Suprapubic skin (tissue), 4 donors: ENCODE results near the gene ZBTB45. TPM values are rescaled to one million over a fixed set of nuclear protein-coding genes. Genes with fewer than 3 reads are reported as not detected.
A peak's percentile ranks its signal among the peaks of the same experiment; 100 is the strongest.

Source experiments
- DNase-seq, 2 donors: peaks; one replicate each; pipeline ENCODE4 v3.0.0-alpha.2; 2019; ENCODE audit warnings: low spot score in 2 of 2
- H3K27ac ChIP-seq: fragments of 200-600 bp; sonication (generic); one replicate; pipeline ENCODE4 v1.5.1; 2019
- H3K27me3 ChIP-seq: fragments of 200-600 bp; sonication (generic); one replicate; pipeline ENCODE4 v1.5.1; 2019
- H3K36me3 ChIP-seq: fragments of 200-600 bp; sonication (generic); one replicate; pipeline ENCODE4 v1.5.1; 2019
- H3K4me1 ChIP-seq: fragments of 200-600 bp; sonication (generic); one replicate; pipeline ENCODE4 v1.5.1; 2019
- H3K4me3 ChIP-seq: fragments of 200-600 bp; sonication (generic); one replicate; pipeline ENCODE4 v1.5.1; 2019; ENCODE audit warnings: mild to moderate bottlenecking
- H3K9me3 ChIP-seq: fragments of 200-600 bp; sonication (generic); one replicate; pipeline ENCODE4 v1.5.1; 2019
- EP300 ChIP-seq: sonication (generic); formaldehyde crosslinking; IDR thresholded peaks from one replicate; pipeline ENCODE4 v1.6.1; 2017; ENCODE audit warnings: antibody characterized with exemption
- POLR2A ChIP-seq, 2 donors: fragments of 450-650 bp; IDR thresholded peaks; one replicate each; pipeline ENCODE4 v1.6.1; 2017; ENCODE audit warnings: antibody characterized with exemption in 2 of 2, mild to moderate bottlenecking in 2 of 2, moderate library complexity in 2 of 2
- POLR2AphosphoS5 ChIP-seq, 3 donors: sonication (generic); formaldehyde crosslinking; IDR thresholded peaks; one replicate each; pipeline ENCODE4 v1.6.1; 2017; ENCODE audit warnings: antibody characterized with exemption in 3 of 3
- WGBS: methylation state at CpG from one replicate; pipeline ENCODE4 v1.1.5; 2018; 5-methylcytosine and 5-hydroxymethylcytosine counted together
- total RNA-seq, 4 donors: library from RNA; depleted of rRNA; stranded (reverse); fragments of >200 nt; gene quantifications; one replicate each; pipeline ENCODE4 v1.1.0, GENCODE V29; 2016
- TF ChIP-seq, protein P1 (sequence below), 2 donors: fragments of 200-600 bp in 1 of 2; fragments of 450-650 bp in 1 of 2; sonication (generic) in 1 of 2; IDR thresholded peaks; one replicate each; pipeline ENCODE4 v1.5.1; 2016 to 2019; ENCODE audit warnings: antibody characterized with exemption in 2 of 2, mild to moderate bottlenecking in 1 of 2, moderate library complexity in 1 of 2

Gene ZBTB45
- total RNA-seq, 4 donors from 2014 or later, result 6.7 to 20.7 (median 15.8) TPM

DNA sequence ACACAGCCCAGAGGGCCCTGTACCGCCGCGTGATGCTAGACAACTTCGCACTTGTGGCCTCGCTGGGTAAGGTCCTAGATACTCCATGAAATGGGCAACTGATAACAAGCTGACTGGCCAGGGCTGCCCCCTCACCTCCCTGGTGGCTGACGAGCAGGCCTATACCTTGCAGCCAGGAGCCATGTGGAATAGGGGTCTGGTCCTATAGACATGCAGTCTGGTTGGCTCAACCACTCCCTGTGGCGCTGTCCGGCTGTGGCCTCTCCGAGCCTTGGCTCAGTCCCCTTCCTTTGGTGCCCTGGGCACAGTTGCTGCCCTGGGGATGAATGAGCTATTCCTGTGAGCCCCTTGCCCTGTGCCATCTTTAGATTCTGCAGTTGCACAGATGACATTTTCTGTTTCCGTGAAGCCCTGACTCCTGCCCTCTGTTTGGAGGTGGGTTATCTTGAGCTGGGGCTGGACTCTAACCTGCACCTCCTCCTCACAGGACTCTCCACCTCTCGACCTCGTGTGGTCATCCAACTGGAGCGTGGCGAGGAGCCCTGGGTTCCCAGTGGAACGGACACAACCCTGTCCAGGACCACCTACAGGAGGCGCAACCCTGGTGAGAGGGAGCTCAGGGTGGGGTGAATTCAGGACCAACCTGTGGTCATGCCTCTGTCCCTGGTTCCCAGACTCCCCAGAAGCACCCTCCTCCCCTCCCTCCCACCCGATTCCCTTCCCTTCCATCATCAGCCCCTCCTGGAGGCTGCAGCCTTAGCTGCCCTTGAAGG is 50.2 kb downstream of the ZBTB45 start:
- no peak for DNase-seq
- Histone ChIP-seq H3K9me3 (no peaks in the 10 kb centered on the region), H3K27ac (no peak overlapping the region), H3K27me3 (no peaks in the 10 kb centered on the region), H3K4me1 (peaks cover 22% of the 10 kb centered on the region), H3K36me3 (peaks cover 44% of the 10 kb centered on the region), H3K4me3 (no peak overlapping the region)
- WGBS, result 93% methylated on average over 8 of the region's 17 CpGs
- TF ChIP-seq, protein P1, sequence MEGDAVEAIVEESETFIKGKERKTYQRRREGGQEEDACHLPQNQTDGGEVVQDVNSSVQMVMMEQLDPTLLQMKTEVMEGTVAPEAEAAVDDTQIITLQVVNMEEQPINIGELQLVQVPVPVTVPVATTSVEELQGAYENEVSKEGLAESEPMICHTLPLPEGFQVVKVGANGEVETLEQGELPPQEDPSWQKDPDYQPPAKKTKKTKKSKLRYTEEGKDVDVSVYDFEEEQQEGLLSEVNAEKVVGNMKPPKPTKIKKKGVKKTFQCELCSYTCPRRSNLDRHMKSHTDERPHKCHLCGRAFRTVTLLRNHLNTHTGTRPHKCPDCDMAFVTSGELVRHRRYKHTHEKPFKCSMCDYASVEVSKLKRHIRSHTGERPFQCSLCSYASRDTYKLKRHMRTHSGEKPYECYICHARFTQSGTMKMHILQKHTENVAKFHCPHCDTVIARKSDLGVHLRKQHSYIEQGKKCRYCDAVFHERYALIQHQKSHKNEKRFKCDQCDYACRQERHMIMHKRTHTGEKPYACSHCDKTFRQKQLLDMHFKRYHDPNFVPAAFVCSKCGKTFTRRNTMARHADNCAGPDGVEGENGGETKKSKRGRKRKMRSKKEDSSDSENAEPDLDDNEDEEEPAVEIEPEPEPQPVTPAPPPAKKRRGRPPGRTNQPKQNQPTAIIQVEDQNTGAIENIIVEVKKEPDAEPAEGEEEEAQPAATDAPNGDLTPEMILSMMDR (IDR thresholded peaks at IDR 0.05), result no peak
- no peak for TF ChIP-seq POLR2A (IDR thresholded peaks at IDR 0.05)

DNA sequence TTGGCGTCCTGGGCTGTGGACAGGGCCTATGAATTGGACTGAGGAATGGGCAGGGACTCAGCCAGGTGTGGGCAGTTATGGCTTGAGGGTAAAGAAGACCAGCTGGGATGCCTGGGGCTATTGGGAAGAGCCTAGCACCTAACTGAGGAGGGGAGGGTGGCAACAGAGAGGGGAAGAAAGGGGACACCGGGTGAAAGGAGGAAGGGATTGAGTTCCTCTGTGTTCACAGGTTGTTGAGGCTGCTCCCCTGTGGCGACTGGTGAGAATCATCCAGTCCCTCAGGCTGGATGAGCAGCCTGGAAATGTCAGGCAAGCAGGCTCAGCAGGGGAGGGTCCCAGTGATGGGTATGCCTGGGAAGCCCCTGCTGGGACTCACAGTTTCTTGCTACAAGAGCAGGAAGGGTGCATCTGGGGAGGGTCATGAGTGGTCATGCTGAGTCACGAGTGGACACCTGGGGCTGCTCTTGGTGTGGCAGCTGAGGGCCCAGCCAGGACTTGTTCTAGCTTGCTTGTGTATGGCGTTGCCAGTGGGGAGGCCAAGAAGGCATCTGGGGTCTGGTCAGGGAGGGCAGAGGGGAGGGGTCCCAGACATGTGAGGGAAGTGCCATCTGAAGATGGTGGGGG is 51.3 kb downstream of the ZBTB45 start:
- peaks cover 41% of the 10 kb centered on the region for H3K36me3 ChIP-seq
- peak overlapping the region; percentile 100 for H3K4me3 ChIP-seq
- peaks cover 22% of the 10 kb centered on the region for H3K4me1 ChIP-seq
- DNase-seq, result no peak
- H3K9me3 ChIP-seq, result no peaks in the 10 kb centered on the region
- no peak overlapping the region for H3K27ac ChIP-seq
- TF ChIP-seq POLR2AphosphoS5 (IDR thresholded peaks at IDR 0.05) (no peak), EP300 (no peak), POLR2A (IDR thresholded peaks at IDR 0.05) (no peak)
- TF ChIP-seq, protein P1 (IDR thresholded peaks at IDR 0.05), result no peak
- 60% methylated on average over 5 of the region's 5 CpGs for WGBS
- no peaks in the 10 kb centered on the region for H3K27me3 ChIP-seq

DNA sequence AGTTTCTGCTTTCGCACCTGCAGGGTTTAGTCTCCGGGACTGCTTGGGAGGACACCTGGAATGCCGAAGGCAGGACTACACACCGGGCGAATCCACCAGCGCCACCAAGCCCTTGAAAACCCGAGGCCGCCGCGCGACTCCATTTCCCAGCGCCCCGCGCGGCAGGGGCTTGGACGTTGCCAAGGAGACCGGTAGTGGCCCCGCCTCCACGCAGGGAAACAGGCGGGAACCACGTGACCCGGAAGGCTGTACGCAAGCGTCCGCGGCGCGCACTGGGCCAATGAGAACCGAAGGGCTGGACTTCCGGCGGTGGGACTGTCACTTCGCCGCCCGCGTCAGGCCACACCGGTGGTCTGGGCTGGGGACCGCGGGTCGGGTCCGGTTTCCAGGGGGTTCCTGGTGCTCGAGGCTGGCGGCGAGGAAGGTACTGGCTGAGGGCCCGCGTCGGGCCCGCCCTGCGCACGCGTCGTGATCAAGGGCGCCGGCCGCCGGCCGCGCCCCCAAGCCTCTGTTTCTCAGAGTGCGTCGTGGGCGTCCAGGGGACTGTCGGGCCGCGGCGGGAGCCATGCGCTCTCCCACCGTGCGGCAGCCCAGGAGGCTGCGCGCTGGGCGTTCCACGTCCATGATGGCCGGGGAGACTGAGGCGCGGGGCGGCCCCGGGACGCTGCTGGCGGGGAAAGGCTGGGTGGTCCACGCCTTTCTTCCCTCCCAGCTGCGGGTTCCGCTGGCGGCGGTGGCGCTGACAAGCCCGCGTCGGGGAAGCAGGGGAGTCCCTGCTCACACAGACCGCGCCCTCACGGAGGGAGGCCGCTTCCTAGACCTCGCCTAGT is 52.6 kb downstream of the ZBTB45 start, which contains the start of gene ZNF324:
TSS of gene ZNF324 (plus strand) at position 321 of the 830 bp plus-strand sequence. CDS start 2,106 bp downstream, outside the sequence.
- TF ChIP-seq EP300 (no peak), POLR2A (IDR thresholded peaks at IDR 0.05) (peak in 1 of 2 donors; percentile 54), POLR2AphosphoS5 (IDR thresholded peaks at IDR 0.05) (peak in 1 of 3 donors; percentile 12)
- TF ChIP-seq, protein P1 (IDR thresholded peaks at IDR 0.05), result no peak

DNA sequence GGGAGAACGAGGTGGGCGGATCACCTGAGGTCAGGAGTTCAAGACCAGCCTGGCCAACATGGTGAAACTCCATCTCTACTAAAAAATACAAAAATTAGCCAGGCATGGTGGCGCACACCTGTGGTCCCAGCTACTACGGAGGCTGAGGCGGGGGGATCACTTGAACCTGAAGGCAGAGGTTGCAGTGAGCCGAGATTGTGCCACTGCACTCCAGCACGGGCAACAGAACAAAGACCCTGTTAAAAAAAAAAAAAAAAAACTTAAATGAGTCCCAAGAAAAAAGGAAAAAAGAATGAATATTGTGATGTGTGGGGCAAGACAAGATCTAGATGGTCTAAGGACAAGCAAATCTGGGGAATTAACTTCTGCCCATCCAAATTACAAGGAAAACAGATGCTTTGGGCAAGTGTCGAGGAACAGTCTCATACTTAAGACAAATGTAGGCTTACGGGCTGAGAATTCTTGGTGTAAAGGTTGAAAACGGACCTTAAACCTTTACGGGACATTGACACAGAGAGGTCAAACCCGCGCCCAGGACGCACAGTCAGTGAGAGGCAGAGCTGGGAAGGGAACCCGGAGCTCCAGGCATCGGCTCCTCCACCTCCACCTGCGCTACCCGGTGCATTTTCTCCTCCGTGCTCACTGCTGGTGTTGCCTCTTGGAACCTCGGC is 53.4 kb downstream of the ZBTB45 start:
- peaks cover 22% of the 10 kb centered on the region for H3K4me1 ChIP-seq
- no peak overlapping the region for H3K27ac ChIP-seq
- peak overlapping the region; percentile 100 for H3K4me3 ChIP-seq
- H3K9me3 ChIP-seq, result no peaks in the 10 kb centered on the region
- TF ChIP-seq POLR2A (IDR thresholded peaks at IDR 0.05), result no peak
- no peak for TF ChIP-seq EP300
- TF ChIP-seq, protein P1 (IDR thresholded peaks at IDR 0.05), result no peak
- TF ChIP-seq POLR2AphosphoS5 (IDR thresholded peaks at IDR 0.05), result no peak
- H3K27me3 ChIP-seq, result no peaks in the 10 kb centered on the region
- no peak for DNase-seq
- peaks cover 21% of the 10 kb centered on the region for H3K36me3 ChIP-seq
- 49% methylated on average over 15 of the region's 20 CpGs for WGBS

More for the DNA sequence above, 52.6 kb downstream of the ZBTB45 start, which contains the start of gene ZNF324:
- Histone ChIP-seq H3K36me3 (peaks cover 29% of the 10 kb centered on the region), H3K4me1 (peaks cover 22% of the 10 kb centered on the region), H3K27ac (peak within 1 kb of the TSS; percentile 79), H3K4me3 (peak within 1 kb of the TSS; percentile 100), H3K9me3 (no peaks in the 10 kb centered on the region), H3K27me3 (no peaks in the 10 kb centered on the region)
- peak; percentile 99 for DNase-seq
- WGBS, result 0% methylated on average over 18 of the region's 92 CpGs

Other genes starting within 250 kb of the ZBTB45 start
- gene ZNF8, start 240.9 kb downstream of the ZBTB45 start, total RNA-seq, result 10 to 100 TPM in 1 of 4 donors, 1 to 10 TPM in 3; 8.3 to 15.6 (median 8.7) TPM
- gene ERVK3-1, start 214.4 kb downstream of the ZBTB45 start, total RNA-seq, result 10 to 100 TPM; 36.9 to 70.3 (median 42.1) TPM
- gene ZSCAN22, start 192.8 kb downstream of the ZBTB45 start, total RNA-seq, result 1 to 10 TPM; 4.3 to 7.6 (median 5.6) TPM
- gene A1BG, start 166.3 kb downstream of the ZBTB45 start, total RNA-seq, result 10 to 100 TPM in 2 of 4 donors, 1 to 10 TPM in 2; 1.0 to 14.9 (median 8.1) TPM
- 1 to 10 TPM; 2.4 to 4.8 (median 3.4) TPM for gene ZNF497, start 157.1 kb downstream of the ZBTB45 start, total RNA-seq
- gene ZNF837, start 138.8 kb downstream of the ZBTB45 start, total RNA-seq, result 1 to 10 TPM; 2.6 to 6.2 (median 4.3) TPM
- gene RPS5, start 132.5 kb downstream of the ZBTB45 start, total RNA-seq, result 1,000 to 10,000 TPM; 1,253 to 2,519 (median 2,306) TPM
- 10 to 100 TPM in 2 of 4 donors, 1 to 10 TPM in 1, not detected in 1; 3.9 to 13.7 (median 13.6) TPM for gene RNF225, start 124.2 kb downstream of the ZBTB45 start, total RNA-seq
- gene ZNF584, start 111.2 kb downstream of the ZBTB45 start, total RNA-seq, result 10 to 100 TPM; 15.8 to 21.2 (median 17.4) TPM
- gene ZNF132, start 79.7 kb downstream of the ZBTB45 start, total RNA-seq, result 1 to 10 TPM; 1.7 to 2.9 (median 2.3) TPM
- gene ZNF324B, start 68.2 kb downstream of the ZBTB45 start, total RNA-seq, result 10 to 100 TPM in 3 of 4 donors, 1 to 10 TPM in 1; 9.7 to 28.7 (median 13.8) TPM
- 10 to 100 TPM; 20.3 to 41.5 (median 25.6) TPM for gene ZNF324, start 52.7 kb downstream of the ZBTB45 start, total RNA-seq
- 10 to 100 TPM; 19.8 to 38.8 (median 24.0) TPM for gene ZNF446, start 43.5 kb downstream of the ZBTB45 start, total RNA-seq
- gene SLC27A5, start 7.8 kb downstream of the ZBTB45 start, total RNA-seq, result 10 to 100 TPM in 2 of 4 donors, 1 to 10 TPM in 2; 2.1 to 19.1 (median 10.7) TPM
- 100 to 1,000 TPM; 334 to 395 (median 360) TPM for gene TRIM28, start 24.3 kb upstream of the ZBTB45 start, total RNA-seq
- 100 to 1,000 TPM in 3 of 4 donors, 10 to 100 TPM in 1; 96.1 to 120 (median 103) TPM for gene CHMP2A, start 35.3 kb upstream of the ZBTB45 start, total RNA-seq
- gene UBE2M, start 38.8 kb upstream of the ZBTB45 start, total RNA-seq, result 10 to 100 TPM; 16.4 to 31.5 (median 21.7) TPM
- 10 to 100 TPM; 29.0 to 53.2 (median 37.5) TPM for gene MZF1, start 53.5 kb upstream of the ZBTB45 start, total RNA-seq